ENCODE results near the gene CDK19. TPM values are rescaled to one million over a fixed set of nuclear protein-coding genes. Genes with fewer than 3 reads are reported as not detected.

Gene CDK19
- total and polyA plus RNA-seq, 2 experiments from 2014 or later = 7.7 to 10.1 TPM

GRCh38 chr6:110748453-110748852, 66.8 kb downstream of the CDK19 start:
- ATAC-seq = no peak
- TF ChIP-seq, protein P1, sequence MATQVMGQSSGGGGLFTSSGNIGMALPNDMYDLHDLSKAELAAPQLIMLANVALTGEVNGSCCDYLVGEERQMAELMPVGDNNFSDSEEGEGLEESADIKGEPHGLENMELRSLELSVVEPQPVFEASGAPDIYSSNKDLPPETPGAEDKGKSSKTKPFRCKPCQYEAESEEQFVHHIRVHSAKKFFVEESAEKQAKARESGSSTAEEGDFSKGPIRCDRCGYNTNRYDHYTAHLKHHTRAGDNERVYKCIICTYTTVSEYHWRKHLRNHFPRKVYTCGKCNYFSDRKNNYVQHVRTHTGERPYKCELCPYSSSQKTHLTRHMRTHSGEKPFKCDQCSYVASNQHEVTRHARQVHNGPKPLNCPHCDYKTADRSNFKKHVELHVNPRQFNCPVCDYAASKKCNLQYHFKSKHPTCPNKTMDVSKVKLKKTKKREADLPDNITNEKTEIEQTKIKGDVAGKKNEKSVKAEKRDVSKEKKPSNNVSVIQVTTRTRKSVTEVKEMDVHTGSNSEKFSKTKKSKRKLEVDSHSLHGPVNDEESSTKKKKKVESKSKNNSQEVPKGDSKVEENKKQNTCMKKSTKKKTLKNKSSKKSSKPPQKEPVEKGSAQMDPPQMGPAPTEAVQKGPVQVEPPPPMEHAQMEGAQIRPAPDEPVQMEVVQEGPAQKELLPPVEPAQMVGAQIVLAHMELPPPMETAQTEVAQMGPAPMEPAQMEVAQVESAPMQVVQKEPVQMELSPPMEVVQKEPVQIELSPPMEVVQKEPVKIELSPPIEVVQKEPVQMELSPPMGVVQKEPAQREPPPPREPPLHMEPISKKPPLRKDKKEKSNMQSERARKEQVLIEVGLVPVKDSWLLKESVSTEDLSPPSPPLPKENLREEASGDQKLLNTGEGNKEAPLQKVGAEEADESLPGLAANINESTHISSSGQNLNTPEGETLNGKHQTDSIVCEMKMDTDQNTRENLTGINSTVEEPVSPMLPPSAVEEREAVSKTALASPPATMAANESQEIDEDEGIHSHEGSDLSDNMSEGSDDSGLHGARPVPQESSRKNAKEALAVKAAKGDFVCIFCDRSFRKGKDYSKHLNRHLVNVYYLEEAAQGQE (IDR thresholded peaks at IDR 0.05; ENCODE audit: unreplicated experiment) = no peak
- TF ChIP-seq JUNB (IDR thresholded peaks at IDR 0.05; ENCODE audit: unreplicated experiment) = no peak
- TF ChIP-seq, protein P2, sequence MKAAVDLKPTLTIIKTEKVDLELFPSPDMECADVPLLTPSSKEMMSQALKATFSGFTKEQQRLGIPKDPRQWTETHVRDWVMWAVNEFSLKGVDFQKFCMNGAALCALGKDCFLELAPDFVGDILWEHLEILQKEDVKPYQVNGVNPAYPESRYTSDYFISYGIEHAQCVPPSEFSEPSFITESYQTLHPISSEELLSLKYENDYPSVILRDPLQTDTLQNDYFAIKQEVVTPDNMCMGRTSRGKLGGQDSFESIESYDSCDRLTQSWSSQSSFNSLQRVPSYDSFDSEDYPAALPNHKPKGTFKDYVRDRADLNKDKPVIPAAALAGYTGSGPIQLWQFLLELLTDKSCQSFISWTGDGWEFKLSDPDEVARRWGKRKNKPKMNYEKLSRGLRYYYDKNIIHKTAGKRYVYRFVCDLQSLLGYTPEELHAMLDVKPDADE (IDR thresholded peaks at IDR 0.05) = no peak
- no peak for TF ChIP-seq STAT1 (IDR thresholded peaks at IDR 0.05; ENCODE audit: unreplicated experiment)
- no peak for TF ChIP-seq ZNF114 (CRISPR knock-in tag; IDR thresholded peaks at IDR 0.05)
- TF ChIP-seq, protein P3, sequence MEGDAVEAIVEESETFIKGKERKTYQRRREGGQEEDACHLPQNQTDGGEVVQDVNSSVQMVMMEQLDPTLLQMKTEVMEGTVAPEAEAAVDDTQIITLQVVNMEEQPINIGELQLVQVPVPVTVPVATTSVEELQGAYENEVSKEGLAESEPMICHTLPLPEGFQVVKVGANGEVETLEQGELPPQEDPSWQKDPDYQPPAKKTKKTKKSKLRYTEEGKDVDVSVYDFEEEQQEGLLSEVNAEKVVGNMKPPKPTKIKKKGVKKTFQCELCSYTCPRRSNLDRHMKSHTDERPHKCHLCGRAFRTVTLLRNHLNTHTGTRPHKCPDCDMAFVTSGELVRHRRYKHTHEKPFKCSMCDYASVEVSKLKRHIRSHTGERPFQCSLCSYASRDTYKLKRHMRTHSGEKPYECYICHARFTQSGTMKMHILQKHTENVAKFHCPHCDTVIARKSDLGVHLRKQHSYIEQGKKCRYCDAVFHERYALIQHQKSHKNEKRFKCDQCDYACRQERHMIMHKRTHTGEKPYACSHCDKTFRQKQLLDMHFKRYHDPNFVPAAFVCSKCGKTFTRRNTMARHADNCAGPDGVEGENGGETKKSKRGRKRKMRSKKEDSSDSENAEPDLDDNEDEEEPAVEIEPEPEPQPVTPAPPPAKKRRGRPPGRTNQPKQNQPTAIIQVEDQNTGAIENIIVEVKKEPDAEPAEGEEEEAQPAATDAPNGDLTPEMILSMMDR (conservative IDR thresholded peaks at IDR 0.05; ENCODE audit: low read depth in 2 of 2) = no peak
- TF ChIP-seq, protein P4, sequence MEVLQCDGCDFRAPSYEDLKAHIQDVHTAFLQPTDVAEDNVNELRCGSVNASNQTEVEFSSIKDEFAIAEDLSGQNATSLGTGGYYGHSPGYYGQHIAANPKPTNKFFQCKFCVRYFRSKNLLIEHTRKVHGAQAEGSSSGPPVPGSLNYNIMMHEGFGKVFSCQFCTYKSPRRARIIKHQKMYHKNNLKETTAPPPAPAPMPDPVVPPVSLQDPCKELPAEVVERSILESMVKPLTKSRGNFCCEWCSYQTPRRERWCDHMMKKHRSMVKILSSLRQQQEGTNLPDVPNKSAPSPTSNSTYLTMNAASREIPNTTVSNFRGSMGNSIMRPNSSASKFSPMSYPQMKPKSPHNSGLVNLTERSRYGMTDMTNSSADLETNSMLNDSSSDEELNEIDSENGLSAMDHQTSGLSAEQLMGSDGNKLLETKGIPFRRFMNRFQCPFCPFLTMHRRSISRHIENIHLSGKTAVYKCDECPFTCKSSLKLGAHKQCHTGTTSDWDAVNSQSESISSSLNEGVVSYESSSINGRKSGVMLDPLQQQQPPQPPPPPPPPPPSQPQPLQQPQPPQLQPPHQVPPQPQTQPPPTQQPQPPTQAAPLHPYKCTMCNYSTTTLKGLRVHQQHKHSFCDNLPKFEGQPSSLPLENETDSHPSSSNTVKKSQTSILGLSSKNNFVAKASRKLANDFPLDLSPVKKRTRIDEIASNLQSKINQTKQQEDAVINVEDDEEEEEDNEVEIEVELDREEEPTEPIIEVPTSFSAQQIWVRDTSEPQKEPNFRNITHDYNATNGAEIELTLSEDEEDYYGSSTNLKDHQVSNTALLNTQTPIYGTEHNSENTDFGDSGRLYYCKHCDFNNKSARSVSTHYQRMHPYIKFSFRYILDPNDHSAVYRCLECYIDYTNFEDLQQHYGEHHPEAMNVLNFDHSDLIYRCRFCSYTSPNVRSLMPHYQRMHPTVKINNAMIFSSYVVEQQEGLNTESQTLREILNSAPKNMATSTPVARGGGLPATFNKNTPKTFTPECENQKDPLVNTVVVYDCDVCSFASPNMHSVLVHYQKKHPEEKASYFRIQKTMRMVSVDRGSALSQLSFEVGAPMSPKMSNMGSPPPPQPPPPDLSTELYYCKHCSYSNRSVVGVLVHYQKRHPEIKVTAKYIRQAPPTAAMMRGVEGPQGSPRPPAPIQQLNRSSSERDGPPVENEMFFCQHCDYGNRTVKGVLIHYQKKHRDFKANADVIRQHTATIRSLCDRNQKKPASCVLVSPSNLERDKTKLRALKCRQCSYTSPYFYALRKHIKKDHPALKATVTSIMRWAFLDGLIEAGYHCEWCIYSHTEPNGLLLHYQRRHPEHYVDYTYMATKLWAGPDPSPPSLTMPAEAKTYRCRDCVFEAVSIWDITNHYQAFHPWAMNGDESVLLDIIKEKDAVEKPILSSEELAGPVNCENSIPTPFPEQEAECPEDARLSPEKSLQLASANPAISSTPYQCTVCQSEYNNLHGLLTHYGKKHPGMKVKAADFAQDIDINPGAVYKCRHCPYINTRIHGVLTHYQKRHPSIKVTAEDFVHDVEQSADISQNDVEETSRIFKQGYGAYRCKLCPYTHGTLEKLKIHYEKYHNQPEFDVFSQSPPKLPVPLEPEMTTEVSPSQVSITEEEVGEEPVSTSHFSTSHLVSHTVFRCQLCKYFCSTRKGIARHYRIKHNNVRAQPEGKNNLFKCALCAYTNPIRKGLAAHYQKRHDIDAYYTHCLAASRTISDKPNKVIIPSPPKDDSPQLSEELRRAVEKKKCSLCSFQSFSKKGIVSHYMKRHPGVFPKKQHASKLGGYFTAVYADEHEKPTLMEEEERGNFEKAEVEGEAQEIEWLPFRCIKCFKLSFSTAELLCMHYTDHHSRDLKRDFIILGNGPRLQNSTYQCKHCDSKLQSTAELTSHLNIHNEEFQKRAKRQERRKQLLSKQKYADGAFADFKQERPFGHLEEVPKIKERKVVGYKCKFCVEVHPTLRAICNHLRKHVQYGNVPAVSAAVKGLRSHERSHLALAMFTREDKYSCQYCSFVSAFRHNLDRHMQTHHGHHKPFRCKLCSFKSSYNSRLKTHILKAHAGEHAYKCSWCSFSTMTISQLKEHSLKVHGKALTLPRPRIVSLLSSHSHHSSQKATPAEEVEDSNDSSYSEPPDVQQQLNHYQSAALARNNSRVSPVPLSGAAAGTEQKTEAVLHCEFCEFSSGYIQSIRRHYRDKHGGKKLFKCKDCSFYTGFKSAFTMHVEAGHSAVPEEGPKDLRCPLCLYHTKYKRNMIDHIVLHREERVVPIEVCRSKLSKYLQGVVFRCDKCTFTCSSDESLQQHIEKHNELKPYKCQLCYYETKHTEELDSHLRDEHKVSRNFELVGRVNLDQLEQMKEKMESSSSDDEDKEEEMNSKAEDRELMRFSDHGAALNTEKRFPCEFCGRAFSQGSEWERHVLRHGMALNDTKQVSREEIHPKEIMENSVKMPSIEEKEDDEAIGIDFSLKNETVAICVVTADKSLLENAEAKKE (CRISPR knock-in tag; IDR thresholded peaks at IDR 0.05) = no peak
- no peak for TF ChIP-seq POLR2AphosphoS5 (IDR thresholded peaks at IDR 0.05; ENCODE audit: low read depth)
- no peak for TF ChIP-seq NANOG (IDR thresholded peaks at IDR 0.05; ENCODE audit: borderline replicate concordance)
- no peak for TF ChIP-seq ZNF331 (CRISPR knock-in tag; IDR thresholded peaks at IDR 0.05; ENCODE audit: low read depth)
- no peak for TF ChIP-seq EZH2 (IDR thresholded peaks at IDR 0.05; ENCODE audit: low read depth, unreplicated experiment)
- Histone ChIP-seq H2AFZ (no peak overlapping the region), H3K79me2 (replicated peaks; ENCODE audit: insufficient read depth) (no peaks in the 10 kb centered on the region), H3K27ac (ENCODE audit: low read depth) (no peak overlapping the region), H4K20me1 (replicated peaks; ENCODE audit: insufficient read depth) (peaks cover 4% of the 10 kb centered on the region), H3K9me2 (ENCODE audit: insufficient read depth) (no peaks in the 10 kb centered on the region), H3K4me2 (no peak overlapping the region), H3K4me3 (no peak overlapping the region), H3K36me3 (ENCODE audit: insufficient read depth) (peaks cover 7% of the 10 kb centered on the region; the same call in 1 of the 2 replicates), H3F3A (replicated peaks; ENCODE audit: low read depth) (no peaks in the 10 kb centered on the region), H3K4me1 (ENCODE audit: insufficient read depth) (no peaks in the 10 kb centered on the region), H3K27me3 (ENCODE audit: insufficient read depth) (no peaks in the 10 kb centered on the region)
- Mint-ChIP-seq H3K27ac (no peak overlapping the region), H3K4me3 (no peak overlapping the region), H3K36me3 (ENCODE audit: low read depth) (peaks cover 13% of the 10 kb centered on the region; the same call in 2 of the 3 replicates), H3K9me3 (peaks cover 6% of the 10 kb centered on the region; the same call in 2 of the 3 replicates), H3K4me1 (no peaks in the 10 kb centered on the region), H3K27me3 (ENCODE audit: insufficient read depth, low read depth, poor library complexity) (peaks cover 4% of the 10 kb centered on the region)
- no peak for DNase-seq (ENCODE audit: low spot score)
